Breast epithelium (tissue), 3 donors: ENCODE data around the gene OTUB2.

Experiments
- CTCF ChIP-seq, 3 donors: fragments of 450-650 bp; IDR thresholded peaks; one replicate each; pipeline ENCODE4 v1.5.1; 2016 to 2017; ENCODE audit warnings: antibody characterized with exemption in 3 of 3, mild to moderate bottlenecking in 3 of 3, moderate library complexity in 3 of 3
- POLR2AphosphoS5 ChIP-seq, 3 donors: sonication (generic); formaldehyde crosslinking; IDR thresholded peaks; one replicate each; pipeline ENCODE4 v1.6.1; 2017; ENCODE audit warnings: antibody characterized with exemption in 3 of 3

DNA sequence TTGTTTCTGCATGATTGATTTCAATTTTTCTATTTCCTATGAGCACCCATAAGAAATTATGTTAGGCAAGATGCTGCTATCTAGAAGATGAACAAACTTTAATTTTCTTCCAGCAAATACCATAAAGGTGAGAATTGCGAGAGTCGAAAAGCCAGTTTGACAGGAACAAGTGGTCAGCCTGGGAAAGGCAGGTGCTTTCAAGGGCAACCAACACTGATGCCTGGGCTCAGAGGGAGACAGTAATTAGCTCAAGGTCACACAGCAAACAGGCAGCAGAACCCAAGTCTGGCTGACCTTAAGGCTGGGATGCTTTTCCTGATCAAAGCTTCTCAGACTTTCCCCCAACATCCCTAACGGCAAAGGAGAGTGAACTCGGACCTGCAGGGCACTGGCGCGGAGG is 6.8 kb upstream of the OTUB2 start:
- TF ChIP-seq CTCF (IDR thresholded peaks at IDR 0.05) (no peak), POLR2AphosphoS5 (IDR thresholded peaks at IDR 0.05) (no peak)
